Suprapubic skin (tissue), 4 donors: ENCODE data around the gene AP3D1.

Source experiments
- EP300 ChIP-seq: sonication (generic); formaldehyde crosslinking; IDR thresholded peaks from one replicate; pipeline ENCODE4 v1.6.1; 2017; ENCODE audit warnings: antibody characterized with exemption
- POLR2A ChIP-seq, 2 donors: fragments of 450-650 bp; IDR thresholded peaks; one replicate each; pipeline ENCODE4 v1.6.1; 2017; ENCODE audit warnings: antibody characterized with exemption in 2 of 2, mild to moderate bottlenecking in 2 of 2, moderate library complexity in 2 of 2
- POLR2AphosphoS5 ChIP-seq, 3 donors: sonication (generic); formaldehyde crosslinking; IDR thresholded peaks; one replicate each; pipeline ENCODE4 v1.6.1; 2017; ENCODE audit warnings: antibody characterized with exemption in 3 of 3
- TF ChIP-seq, protein P1 (sequence below), 2 donors: fragments of 200-600 bp in 1 of 2; fragments of 450-650 bp in 1 of 2; sonication (generic) in 1 of 2; IDR thresholded peaks; one replicate each; pipeline ENCODE4 v1.5.1; 2016 to 2019; ENCODE audit warnings: antibody characterized with exemption in 2 of 2, mild to moderate bottlenecking in 1 of 2, moderate library complexity in 1 of 2

DNA sequence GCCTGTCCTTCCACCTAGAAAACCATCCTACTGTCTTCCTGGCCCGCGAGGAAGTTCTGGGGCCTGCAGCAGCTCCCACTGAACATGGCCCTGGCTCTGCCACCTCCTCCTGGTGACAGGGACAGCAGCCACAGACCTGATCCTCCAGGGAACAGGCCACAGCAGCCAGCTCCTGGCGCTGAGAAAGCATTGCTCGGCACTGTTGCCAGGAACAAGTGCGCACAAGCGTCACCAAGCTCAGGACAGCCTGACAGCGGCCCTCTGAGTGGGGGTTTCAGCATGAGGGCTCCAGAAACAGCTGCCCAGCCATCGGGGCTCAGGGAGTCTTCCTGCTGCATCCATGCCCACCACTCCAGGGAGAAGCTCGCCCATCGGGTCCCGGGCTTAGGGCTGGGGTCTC lies 21.9 kb downstream of the AP3D1 start:
- TF ChIP-seq POLR2A (IDR thresholded peaks at IDR 0.05) (no peak), EP300 (no peak), POLR2AphosphoS5 (IDR thresholded peaks at IDR 0.05) (no peak)
- TF ChIP-seq, protein P1, sequence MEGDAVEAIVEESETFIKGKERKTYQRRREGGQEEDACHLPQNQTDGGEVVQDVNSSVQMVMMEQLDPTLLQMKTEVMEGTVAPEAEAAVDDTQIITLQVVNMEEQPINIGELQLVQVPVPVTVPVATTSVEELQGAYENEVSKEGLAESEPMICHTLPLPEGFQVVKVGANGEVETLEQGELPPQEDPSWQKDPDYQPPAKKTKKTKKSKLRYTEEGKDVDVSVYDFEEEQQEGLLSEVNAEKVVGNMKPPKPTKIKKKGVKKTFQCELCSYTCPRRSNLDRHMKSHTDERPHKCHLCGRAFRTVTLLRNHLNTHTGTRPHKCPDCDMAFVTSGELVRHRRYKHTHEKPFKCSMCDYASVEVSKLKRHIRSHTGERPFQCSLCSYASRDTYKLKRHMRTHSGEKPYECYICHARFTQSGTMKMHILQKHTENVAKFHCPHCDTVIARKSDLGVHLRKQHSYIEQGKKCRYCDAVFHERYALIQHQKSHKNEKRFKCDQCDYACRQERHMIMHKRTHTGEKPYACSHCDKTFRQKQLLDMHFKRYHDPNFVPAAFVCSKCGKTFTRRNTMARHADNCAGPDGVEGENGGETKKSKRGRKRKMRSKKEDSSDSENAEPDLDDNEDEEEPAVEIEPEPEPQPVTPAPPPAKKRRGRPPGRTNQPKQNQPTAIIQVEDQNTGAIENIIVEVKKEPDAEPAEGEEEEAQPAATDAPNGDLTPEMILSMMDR (IDR thresholded peaks at IDR 0.05) = no peak
